Measurements from ENCODE around the gene OR2W3. TPM values are rescaled to one million over a fixed set of nuclear protein-coding genes. Genes with fewer than 3 reads are reported as not detected.

Gene OR2W3
- total RNA-seq, 1 donor: 0.86 TPM

- DNase-seq (ENCODE audit: low read depth): no peak
- no peak for TF ChIP-seq CTCF (IDR thresholded peaks at IDR 0.05; ENCODE audit: insufficient read depth, low read depth, low read length)
- H3K4me3 ChIP-seq (ENCODE audit: low read depth, low read length): no peak overlapping the region
These were observed 10.5 kb upstream of the OR2W3 start for GRCh38 chr1:247884797-247885413.

GRCh38 chr1:247895976-247896375 lies 589 bp downstream of the OR2W3 start:
- H3K4me3 ChIP-seq (ENCODE audit: low read depth, low read length): no peak overlapping the region
- no peak for DNase-seq (ENCODE audit: low read depth)

GRCh38 chr1:247904122-247904521 lies 8.7 kb downstream of the OR2W3 start:
- no peak for DNase-seq (ENCODE audit: low read depth)
- no peak overlapping the region for H3K4me3 ChIP-seq (ENCODE audit: low read depth, low read length)
- no peak for TF ChIP-seq CTCF (IDR thresholded peaks at IDR 0.05; ENCODE audit: insufficient read depth, low read depth, low read length)

More at GRCh38 chr1:247895976-247896375, 589 bp downstream of the OR2W3 start:
- TF ChIP-seq CTCF (IDR thresholded peaks at IDR 0.05; ENCODE audit: insufficient read depth, low read depth, low read length): no peak

- H3K4me3 ChIP-seq (ENCODE audit: low read depth, low read length): no peak overlapping the region
- no peak for TF ChIP-seq CTCF (IDR thresholded peaks at IDR 0.05; ENCODE audit: insufficient read depth, low read depth, low read length)
- no peak for DNase-seq (ENCODE audit: low read depth)
These were observed 9.8 kb downstream of the OR2W3 start for GRCh38 chr1:247905181-247905580.

GRCh38 chr1:247905910-247906503 lies 10.6 kb downstream of the OR2W3 start:
- TF ChIP-seq CTCF (IDR thresholded peaks at IDR 0.05; ENCODE audit: insufficient read depth, low read depth, low read length): no peak
- no peak for DNase-seq (ENCODE audit: low read depth)
- H3K4me3 ChIP-seq (ENCODE audit: low read depth, low read length): peak overlapping the region; percentile 36

GRCh38 chr1:247906504-247907047 lies 11.2 kb downstream of the OR2W3 start:
- peak; percentile 53 for DNase-seq (ENCODE audit: low read depth)
- TF ChIP-seq CTCF (IDR thresholded peaks at IDR 0.05; ENCODE audit: insufficient read depth, low read depth, low read length): no peak
- peak overlapping the region; percentile 36 for H3K4me3 ChIP-seq (ENCODE audit: low read depth, low read length)

Measured in fibroblast of villous mesenchyme (primary cell).